Esophagus squamous epithelium (tissue), 5 donors: ENCODE data around the gene LDLRAD4. TPM values are rescaled to one million over a fixed set of nuclear protein-coding genes. Genes with fewer than 3 reads are reported as not detected.
"Not testable (repeated sequence)": the region's sequence is repeated elsewhere in the genome, so short reads cannot be mapped to it uniquely, and the experiment has no call there.

Experiments used
- DNase-seq: peaks from one replicate; lab custom pipeline; 2025; lab: John Stamatoyannopoulos, UW
- H3K27ac ChIP-seq, 4 donors: fragments of 200-600 bp; sonication (generic); one replicate each; pipeline ENCODE4 v1.5.1; 2016 to 2019; ENCODE audit warnings: mild to moderate bottlenecking in 1 of 4
- H3K27me3 ChIP-seq, 4 donors: fragments of 200-600 bp; sonication (generic); 1 replicate in 3 of 4; 2 replicates in 1 of 4; pipeline versions ENCODE4 v1.5.1 to v1.6.0; 2017 to 2021; ENCODE audit warnings: antibody characterized with exemption in 1 of 4
- H3K36me3 ChIP-seq, 3 donors: fragments of 200-600 bp; sonication (generic); one replicate each; pipeline ENCODE4 v1.5.1; 2016 to 2019
- H3K4me1 ChIP-seq, 3 donors: fragments of 200-600 bp; sonication (generic); one replicate each; pipeline ENCODE4 v1.5.1; 2017 to 2019
- H3K4me3 ChIP-seq, 4 donors: fragments of 200-600 bp; sonication (generic); 1 replicate in 3 of 4; 2 replicates in 1 of 4; pipeline ENCODE4 v1.5.1; 2016 to 2019; ENCODE audit warnings: mild to moderate bottlenecking in 2 of 4, moderate library complexity in 1 of 4
- H3K9me3 ChIP-seq, 3 donors: fragments of 200-600 bp; sonication (generic); one replicate each; pipeline ENCODE4 v1.5.1; 2016 to 2019
- POLR2A ChIP-seq, 4 donors: fragments of 450-650 bp; IDR thresholded peaks; one replicate each; pipeline ENCODE4 v1.6.1; 2017; ENCODE audit warnings: antibody characterized with exemption in 4 of 4, mild to moderate bottlenecking in 4 of 4, moderate library complexity in 3 of 4
- WGBS, 2 donors: methylation state at CpG; one replicate each; pipeline ENCODE4 v1.1.5; 2018; 5-methylcytosine and 5-hydroxymethylcytosine counted together
- intact Hi-C: fragments of 100-400 bp; cut with DNase I; formaldehyde crosslinking; loops from one replicate; pipeline ENCODE4 v1.15.0; 2022
- total RNA-seq, 4 donors: library from RNA; depleted of rRNA; stranded (reverse); fragments of >200 nt; gene quantifications; one replicate each; pipeline ENCODE4 v1.1.0, GENCODE V29; 2016
- TF ChIP-seq, protein P1 (sequence below), 6 experiments: fragments of 450-650 bp in 4 of 6; fragments of 200-600 bp in 2 of 6; sonication (generic) in 2 of 6; IDR thresholded peaks; one replicate each; pipeline ENCODE4 v1.5.1; 2016 to 2019; ENCODE audit warnings: antibody characterized with exemption in 6 of 6, mild to moderate bottlenecking in 4 of 6, moderate library complexity in 4 of 6
- donor health status: DM: yes; HTN: yes; CAD: no.

Gene LDLRAD4
- total RNA-seq, 4 donors from 2014 or later = 0.91 to 17.9 (median 6.8) TPM

DNA sequence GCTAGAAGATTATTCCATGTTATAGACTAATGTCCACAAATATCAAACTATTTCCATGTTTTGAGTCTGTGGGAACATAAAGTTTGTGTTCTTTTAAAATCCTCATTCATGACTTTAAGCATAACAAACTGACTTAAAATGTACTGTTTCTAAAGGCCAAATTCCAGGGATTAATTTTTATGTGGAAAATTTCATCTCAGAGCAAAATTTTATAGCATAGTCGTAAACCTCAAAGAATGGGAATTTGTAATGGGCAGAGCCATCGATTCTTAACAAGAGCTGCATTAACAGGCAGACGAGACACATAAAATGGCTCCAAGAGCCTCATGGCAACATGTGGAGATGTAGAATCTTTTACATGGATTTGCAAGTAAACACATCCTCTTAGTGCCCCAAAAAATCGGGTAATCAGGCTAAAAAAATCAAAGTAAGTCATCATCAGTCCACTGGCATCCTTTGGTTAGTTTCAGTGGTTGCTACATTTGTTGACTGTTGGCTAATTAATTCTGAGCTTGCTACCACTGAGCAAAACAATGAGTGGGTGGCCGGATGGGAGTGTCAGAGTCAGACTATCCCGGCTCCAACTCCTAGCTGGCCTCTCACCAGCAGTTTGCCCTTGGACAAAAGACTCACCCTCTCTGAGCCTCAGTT is 388.2 kb downstream of the LDLRAD4 start:
- TF ChIP-seq POLR2A (IDR thresholded peaks at IDR 0.05) = no peak
- TF ChIP-seq, protein P1, sequence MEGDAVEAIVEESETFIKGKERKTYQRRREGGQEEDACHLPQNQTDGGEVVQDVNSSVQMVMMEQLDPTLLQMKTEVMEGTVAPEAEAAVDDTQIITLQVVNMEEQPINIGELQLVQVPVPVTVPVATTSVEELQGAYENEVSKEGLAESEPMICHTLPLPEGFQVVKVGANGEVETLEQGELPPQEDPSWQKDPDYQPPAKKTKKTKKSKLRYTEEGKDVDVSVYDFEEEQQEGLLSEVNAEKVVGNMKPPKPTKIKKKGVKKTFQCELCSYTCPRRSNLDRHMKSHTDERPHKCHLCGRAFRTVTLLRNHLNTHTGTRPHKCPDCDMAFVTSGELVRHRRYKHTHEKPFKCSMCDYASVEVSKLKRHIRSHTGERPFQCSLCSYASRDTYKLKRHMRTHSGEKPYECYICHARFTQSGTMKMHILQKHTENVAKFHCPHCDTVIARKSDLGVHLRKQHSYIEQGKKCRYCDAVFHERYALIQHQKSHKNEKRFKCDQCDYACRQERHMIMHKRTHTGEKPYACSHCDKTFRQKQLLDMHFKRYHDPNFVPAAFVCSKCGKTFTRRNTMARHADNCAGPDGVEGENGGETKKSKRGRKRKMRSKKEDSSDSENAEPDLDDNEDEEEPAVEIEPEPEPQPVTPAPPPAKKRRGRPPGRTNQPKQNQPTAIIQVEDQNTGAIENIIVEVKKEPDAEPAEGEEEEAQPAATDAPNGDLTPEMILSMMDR (IDR thresholded peaks at IDR 0.05) = no peak
- H3K4me3 ChIP-seq = no peak overlapping the region
- H3K36me3 ChIP-seq = no peaks in the 10 kb centered on the region
- no peaks in the 10 kb centered on the region for H3K9me3 ChIP-seq
- peaks cover 10 to 16% (median 13%) of the 10 kb centered on the region in 3 donors for H3K4me1 ChIP-seq
- no peak overlapping the region for H3K27ac ChIP-seq
- intact Hi-C loops = no loop called here
- DNase-seq = no peak
- 53 to 58% methylated on average over 5 to 6 of the region's 6 CpGs for WGBS, 2 donors
- peaks cover 0 to 14% (median 0%) of the 10 kb centered on the region in 4 donors for H3K27me3 ChIP-seq

- H3K4me3 ChIP-seq, H3K27ac ChIP-seq, intact Hi-C loops, DNase-seq, H3K36me3 ChIP-seq, H3K9me3 ChIP-seq: not testable (repeated sequence)
- Histone ChIP-seq H3K27me3 (peaks cover 0 to 26% (median 0%) of the 10 kb centered on the region in 4 donors), H3K4me1 (peaks cover 10 to 26% (median 20%) of the 10 kb centered on the region in 3 donors)
- 79 to 81% methylated on average over 7 to 8 of the region's 10 CpGs for WGBS, 2 donors
Measured at GRCh38 chr18:13608024-13608562, 389.5 kb downstream of the LDLRAD4 start.

- H3K9me3 ChIP-seq = no peaks in the 10 kb centered on the region
- H3K36me3 ChIP-seq = no peaks in the 10 kb centered on the region
- intact Hi-C loops = no loop called here
- no peak overlapping the region for H3K4me3 ChIP-seq
- TF ChIP-seq POLR2A (IDR thresholded peaks at IDR 0.05) = no peak
- TF ChIP-seq, protein P1 (IDR thresholded peaks at IDR 0.05) = no peak
- WGBS, 2 donors = 65% methylated on average over 11 to 16 of the region's 16 CpGs
- H3K27ac ChIP-seq = no peak overlapping the region
- H3K27me3 ChIP-seq = peaks cover 0 to 26% (median 0%) of the 10 kb centered on the region in 4 donors
- H3K4me1 ChIP-seq = peaks cover 10 to 28% (median 20%) of the 10 kb centered on the region in 3 donors
- no peak for DNase-seq
Measured at GRCh38 chr18:13608791-13609532, 390.4 kb downstream of the LDLRAD4 start.

GRCh38 chr18:13610555-13611141 is 392.1 kb downstream of the LDLRAD4 start:
- 31 to 37% methylated on average over 6 to 8 of the region's 11 CpGs for WGBS, 2 donors

GRCh38 chr18:13611142-13611600 is 392.6 kb downstream of the LDLRAD4 start:
- Histone ChIP-seq H3K27ac (peak overlapping the region; percentile 24 to 77 (median 66)), H3K4me3 (peak overlapping the region in 3 of 4 donors; percentile 34 to 62 (median 41)), H3K36me3 (no peaks in the 10 kb centered on the region), H3K9me3 (no peaks in the 10 kb centered on the region), H3K27me3 (peaks cover 0 to 26% (median 0%) of the 10 kb centered on the region in 4 donors), H3K4me1 (peaks cover 20 to 45% (median 21%) of the 10 kb centered on the region in 3 donors)
- intact Hi-C loops = no loop called here
- 10 to 16% methylated on average over 11 to 13 of the region's 14 CpGs for WGBS, 2 donors
- TF ChIP-seq POLR2A (IDR thresholded peaks at IDR 0.05) = no peak
- TF ChIP-seq, protein P1 (IDR thresholded peaks at IDR 0.05) = no peak
- DNase-seq = no peak

More at GRCh38 chr18:13610555-13611141, 392.1 kb downstream of the LDLRAD4 start:
- intact Hi-C loops = no loop called here
- peak overlapping the region; percentile 24 to 77 (median 66) for H3K27ac ChIP-seq
- H3K4me3 ChIP-seq = peak overlapping the region in 3 of 4 donors; percentile 34 to 62 (median 41)
- H3K36me3 ChIP-seq = no peaks in the 10 kb centered on the region
- no peak for TF ChIP-seq POLR2A (IDR thresholded peaks at IDR 0.05)
- TF ChIP-seq, protein P1 (IDR thresholded peaks at IDR 0.05) = no peak
- H3K27me3 ChIP-seq = peaks cover 0 to 26% (median 0%) of the 10 kb centered on the region in 4 donors
- DNase-seq = no peak
- H3K9me3 ChIP-seq = no peaks in the 10 kb centered on the region
- H3K4me1 ChIP-seq = peaks cover 20 to 41% (median 21%) of the 10 kb centered on the region in 3 donors
